A549 (cell line): ENCODE measurements around the gene HBZ. TPM values are rescaled to one million over a fixed set of nuclear protein-coding genes. Genes with fewer than 3 reads are reported as not detected.

Source experiments
- ATAC-seq, 2 experiments: fragments of 200-7000 bp in 1 of 2; fragments of >200 bp in 1 of 2; cut with Nextera tagmentation in 1 of 2; cut with Tn5 transposase in 1 of 2; 3 replicates each; pipeline versions ENCODE4 v1.8.0 to v1.9.1; 2018 to 2020; ENCODE audit warnings: mild to moderate bottlenecking in 1 of 2, moderate library complexity in 1 of 2
- CTCF ChIA-PET: fragments of 300-600 bp; sonication (Branson Sonifier 250); formaldehyde crosslinking; extraction: SDS; loops from one replicate; lab custom pipeline; 2021; ENCODE audit warnings: antibody characterized with exemption, inconsistent platforms; lab: Yijun Ruan, JAX
- POLR2A ChIA-PET: fragments of 350-600 bp; formaldehyde crosslinking; extraction: SDS; loops from one replicate; lab custom pipeline; 2021; ENCODE audit warnings: antibody characterized with exemption, inconsistent platforms; lab: Yijun Ruan, JAX
- DNase-seq, 2 experiments: peaks; one replicate each; pipeline versions ENCODE4 v3.0.0 to v3.0.0-alpha.2; 2011 to 2016; ENCODE audit warnings: low read depth in 1 of 2, low spot score in 1 of 2
- FAIRE-seq: peaks from 2 replicates; lab custom pipeline; 2011; peaks lifted over from hg19 to GRCh38; lab: Jason Lieb, UNC
- H3K27ac ChIP-seq, 2 experiments: fragments of >200 bp; sonication (Bioruptor Twin); formaldehyde crosslinking; 3 replicates each; pipeline ENCODE4 v1.5.1; 2016 to 2017
- H3K4me1 ChIP-seq: fragments of >200 bp; sonication (Bioruptor Twin); formaldehyde crosslinking; 3 replicates; pipeline ENCODE4 v1.6.1; 2016
- H3K4me2 ChIP-seq: fragments of >200 bp; sonication (Bioruptor Twin); formaldehyde crosslinking; 3 replicates; pipeline ENCODE4 v1.6.1; 2016
- H3K4me3 ChIP-seq: fragments of >200 bp; sonication (Bioruptor Twin); formaldehyde crosslinking; 3 replicates; pipeline ENCODE4 v1.5.1; 2016
- H3K9me3 ChIP-seq: fragments of >200 bp; sonication (Bioruptor Twin); formaldehyde crosslinking; 3 replicates; pipeline ENCODE4 v1.6.1; 2016
- CBX2 ChIP-seq: fragments of 200-600 bp; sonication (generic); IDR thresholded peaks from 2 replicates; pipeline ENCODE4 v1.6.1; 2016; ENCODE audit warnings: low read depth, mild to moderate bottlenecking, borderline replicate concordance
- CBX8 ChIP-seq: fragments of 200-600 bp; sonication (generic); IDR thresholded peaks from 2 replicates; pipeline ENCODE4 v1.6.1; 2016
- CEBPB ChIP-seq, 2 experiments: fragments of >200 bp in 1 of 2; sonication (Bioruptor Twin) in 1 of 2; formaldehyde crosslinking in 1 of 2; IDR thresholded peaks; 2 replicates each; pipeline ENCODE4 v1.6.1; 2012 to 2016
- EHF ChIP-seq: fragments of 250-450 bp; sonication (Bioruptor Pico); IDR thresholded peaks from 2 replicates; pipeline ENCODE4 v1.5.0; 2020; ENCODE audit warnings: mild to moderate bottlenecking
- ESRRA ChIP-seq: fragments of 150-350 bp; IDR thresholded peaks from 2 replicates; pipeline ENCODE4 v1.6.1; 2014; ENCODE audit warnings: mild to moderate bottlenecking, low read length, borderline replicate concordance
- FOSL2 ChIP-seq, 2 experiments: fragments of 450-650 bp in 1 of 2; fragments of >200 bp in 1 of 2; sonication (Bioruptor Twin) in 1 of 2; formaldehyde crosslinking; IDR thresholded peaks; 2 replicates each; pipeline versions ENCODE4 v1.5.0 to v1.6.1; 2016 to 2020; ENCODE audit warnings: mild to moderate bottlenecking in 1 of 2, moderate library complexity in 1 of 2
- HOXA7 ChIP-seq: fragments of 250-450 bp; sonication (Bioruptor Pico); IDR thresholded peaks from 2 replicates; pipeline ENCODE4 v1.5.0; 2020; ENCODE audit warnings: mild to moderate bottlenecking, moderate library complexity
- HOXB13 ChIP-seq: fragments of 250-450 bp; sonication (Bioruptor Pico); IDR thresholded peaks from 2 replicates; pipeline ENCODE4 v1.5.0; 2020; ENCODE audit warnings: low read depth, mild to moderate bottlenecking, moderate library complexity
- HOXB5 ChIP-seq: fragments of 250-450 bp; sonication (Bioruptor Pico); IDR thresholded peaks from 2 replicates; pipeline ENCODE4 v1.5.0; 2020; ENCODE audit warnings: mild to moderate bottlenecking, moderate library complexity
- JUNB ChIP-seq: fragments of >200 bp; sonication (Bioruptor Twin); formaldehyde crosslinking; IDR thresholded peaks from 2 replicates; pipeline ENCODE4 v1.6.1; 2016
- MYC ChIP-seq: IDR thresholded peaks from 2 replicates; pipeline ENCODE4 v1.6.1; 2012; ENCODE audit warnings: mild to moderate bottlenecking, inconsistent platforms, low read length, improper control_type of control experiment, borderline replicate concordance
- NFE2L2 ChIP-seq: fragments of 150-350 bp; conservative IDR thresholded peaks from 2 replicates; pipeline ENCODE4 v1.6.1; 2014; ENCODE audit warnings: low read length
- NPAS2 ChIP-seq: fragments of 250-450 bp; sonication (Bioruptor Pico); IDR thresholded peaks from 2 replicates; pipeline ENCODE4 v1.8.0; 2022; ENCODE audit warnings: mild to moderate bottlenecking, moderate library complexity, borderline replicate concordance
- POLR2A ChIP-seq: IDR thresholded peaks from 2 replicates; pipeline ENCODE4 v1.6.1; 2012; ENCODE audit warnings: mild to moderate bottlenecking, low read length
- RFX5 ChIP-seq: fragments of 450-650 bp; IDR thresholded peaks from 2 replicates; pipeline ENCODE4 v1.7.1; 2014; ENCODE audit warnings: antibody characterized with exemption, mild to moderate bottlenecking, moderate library complexity
- RNF2 ChIP-seq: fragments of 200-600 bp; sonication (generic); IDR thresholded peaks from 2 replicates; pipeline ENCODE4 v1.6.1; 2016; ENCODE audit warnings: low read depth, mild to moderate bottlenecking, antibody characterized with exemption, moderate library complexity, borderline replicate concordance
- SMC3 ChIP-seq: fragments of >200 bp; sonication (Bioruptor Twin); formaldehyde crosslinking; IDR thresholded peaks from 3 replicates; pipeline ENCODE4 v1.6.1; 2018; ENCODE audit warnings: inconsistent platforms
- ZC3H11A ChIP-seq: fragments of 450-650 bp; IDR thresholded peaks from 2 replicates; pipeline ENCODE4 v1.6.1; 2014; ENCODE audit warnings: antibody characterized with exemption, mild to moderate bottlenecking
- ZSCAN20 ChIP-seq: fragments of 250-450 bp; sonication (Bioruptor Pico); IDR thresholded peaks from 2 replicates; pipeline ENCODE4 v1.8.0; 2022; ENCODE audit warnings: mild to moderate bottlenecking, moderate library complexity
- WGBS: methylation state at CpG from one replicate; pipeline ENCODE4 v1.1.6; 2017; ENCODE audit errors: missing lambda C conversion rate; 5-methylcytosine and 5-hydroxymethylcytosine counted together
- polyA plus RNA-seq, 4 experiments: library from polyadenylated mRNA; depleted of rRNA in 3 of 4; stranded (reverse); fragments of >200 nt; fragmentation: RNase III in 1 of 4; extraction: RNeasy Plus Mini Kit Qiagen cat#74134 plus additional on column Dnase treatment in 1 of 4; gene quantifications; 2 replicates in 3 of 4; 3 replicates in 1 of 4; pipeline ENCODE4 v1.2.3, GENCODE V29; 2011 to 2017
- TF ChIP-seq, protein P1 (sequence below): fragments of 200-600 bp; sonication (generic); IDR thresholded peaks from 2 replicates; pipeline ENCODE4 v1.6.1; 2016; ENCODE audit warnings: antibody characterized with exemption, mild to moderate bottlenecking, moderate library complexity
- TF ChIP-seq, protein P2 (sequence below): IDR thresholded peaks from 2 replicates; pipeline ENCODE4 v1.6.1; 2012; ENCODE audit warnings: low read depth, borderline replicate concordance
- TF ChIP-seq, protein P3 (sequence below): fragments of 250-450 bp; sonication (Bioruptor Pico); IDR thresholded peaks from 2 replicates; pipeline ENCODE4 v1.5.0; 2020; ENCODE audit warnings: low read depth, mild to moderate bottlenecking, moderate library complexity
- TF ChIP-seq, protein P4 (sequence below): fragments of >200 bp; sonication (Bioruptor Twin); formaldehyde crosslinking; IDR thresholded peaks from 3 replicates; pipeline ENCODE4 v1.5.1; 2016

Gene HBZ
- polyA plus RNA-seq, 2 of the 4 experiments (the other 2 are of a cell fraction), result not detected

DNA sequence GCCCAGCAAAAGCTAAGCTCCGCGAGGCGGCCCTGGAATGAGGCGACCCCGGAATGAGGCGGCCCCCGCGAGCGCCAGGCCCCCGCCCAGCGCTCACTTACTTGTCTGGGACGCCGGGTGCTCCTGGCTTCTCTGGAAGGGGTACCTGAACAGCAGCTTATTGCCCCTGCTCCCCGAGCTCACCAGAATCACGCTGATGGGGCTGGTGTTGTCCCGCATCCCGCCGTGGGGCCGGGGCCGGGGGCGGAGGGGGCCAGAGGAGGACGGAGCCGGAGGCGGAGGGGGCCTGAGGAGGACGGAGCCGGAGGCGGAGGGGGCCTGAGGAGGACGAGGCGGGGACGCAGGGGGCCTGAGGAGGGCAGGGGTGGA is 14.4 kb upstream of the HBZ start:
- ChIA-PET POLR2A (interaction anchor here (0.8 kb wide), 1 partner anchor 21 kb away, joined by 3 read pairs; no protein-coding TSS in a partner anchor), CTCF (interaction anchor here (1.0 to 1.6 kb wide), 3 partner anchors 13 to 20 kb away, joined by 3 to 9 read pairs (median 4); no protein-coding TSS in a partner anchor)
- 0% methylated on average over 11 of the region's 30 CpGs for WGBS
- Histone ChIP-seq H3K9me3 (no peaks in the 10 kb centered on the region), H3K27ac (peak overlapping the region; percentile 88 to 93), H3K4me1 (0 out of 3 replicates have a peak, but pooled peaks cover 4% of the 10 kb centered on the region), H3K4me2 (peak overlapping the region; percentile 76), H3K4me3 (peak overlapping the region; percentile 88)
- TF ChIP-seq CBX2, result no peak
- TF ChIP-seq, protein P1, sequence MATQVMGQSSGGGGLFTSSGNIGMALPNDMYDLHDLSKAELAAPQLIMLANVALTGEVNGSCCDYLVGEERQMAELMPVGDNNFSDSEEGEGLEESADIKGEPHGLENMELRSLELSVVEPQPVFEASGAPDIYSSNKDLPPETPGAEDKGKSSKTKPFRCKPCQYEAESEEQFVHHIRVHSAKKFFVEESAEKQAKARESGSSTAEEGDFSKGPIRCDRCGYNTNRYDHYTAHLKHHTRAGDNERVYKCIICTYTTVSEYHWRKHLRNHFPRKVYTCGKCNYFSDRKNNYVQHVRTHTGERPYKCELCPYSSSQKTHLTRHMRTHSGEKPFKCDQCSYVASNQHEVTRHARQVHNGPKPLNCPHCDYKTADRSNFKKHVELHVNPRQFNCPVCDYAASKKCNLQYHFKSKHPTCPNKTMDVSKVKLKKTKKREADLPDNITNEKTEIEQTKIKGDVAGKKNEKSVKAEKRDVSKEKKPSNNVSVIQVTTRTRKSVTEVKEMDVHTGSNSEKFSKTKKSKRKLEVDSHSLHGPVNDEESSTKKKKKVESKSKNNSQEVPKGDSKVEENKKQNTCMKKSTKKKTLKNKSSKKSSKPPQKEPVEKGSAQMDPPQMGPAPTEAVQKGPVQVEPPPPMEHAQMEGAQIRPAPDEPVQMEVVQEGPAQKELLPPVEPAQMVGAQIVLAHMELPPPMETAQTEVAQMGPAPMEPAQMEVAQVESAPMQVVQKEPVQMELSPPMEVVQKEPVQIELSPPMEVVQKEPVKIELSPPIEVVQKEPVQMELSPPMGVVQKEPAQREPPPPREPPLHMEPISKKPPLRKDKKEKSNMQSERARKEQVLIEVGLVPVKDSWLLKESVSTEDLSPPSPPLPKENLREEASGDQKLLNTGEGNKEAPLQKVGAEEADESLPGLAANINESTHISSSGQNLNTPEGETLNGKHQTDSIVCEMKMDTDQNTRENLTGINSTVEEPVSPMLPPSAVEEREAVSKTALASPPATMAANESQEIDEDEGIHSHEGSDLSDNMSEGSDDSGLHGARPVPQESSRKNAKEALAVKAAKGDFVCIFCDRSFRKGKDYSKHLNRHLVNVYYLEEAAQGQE, result 0 out of 2 replicates have a peak, but pooled peaks have one; percentile 23
- DNase-seq, result peak in 1 of 2 experiments; percentile 47
- peak; percentile 67 to 75; a peak in 5 of 6 replicates for ATAC-seq
- FAIRE-seq, result no peak

DNA sequence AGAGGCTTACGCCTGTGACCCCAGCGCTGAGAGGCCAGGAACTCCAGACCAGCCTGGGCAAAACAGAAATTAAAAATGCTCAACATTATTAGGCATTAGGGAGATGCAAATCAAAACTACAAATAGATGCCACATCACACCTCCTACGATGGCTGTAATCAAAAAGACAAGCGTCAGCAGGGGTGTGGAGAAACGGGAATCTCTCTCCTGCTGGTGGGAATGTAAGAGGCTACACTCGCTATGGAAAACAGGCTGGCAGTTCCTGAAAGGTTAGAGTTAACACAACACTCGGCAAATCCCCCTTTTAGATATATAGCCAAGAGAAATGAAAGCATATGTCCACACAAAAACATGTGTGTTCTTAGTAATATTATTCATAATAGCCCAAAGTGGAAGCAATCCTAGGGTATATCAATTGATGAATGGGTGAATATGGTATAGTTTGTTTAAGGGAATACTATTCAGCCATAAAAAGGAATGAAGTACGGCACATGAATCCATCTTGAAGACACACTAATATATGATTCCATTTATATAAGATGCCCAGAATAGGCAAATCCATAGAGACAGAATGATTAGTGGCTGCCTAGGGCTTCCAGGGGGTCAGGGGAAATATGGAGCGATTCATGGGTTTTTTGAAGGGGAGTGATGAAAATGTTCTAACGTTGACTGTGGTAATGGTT is 12.1 kb upstream of the HBZ start:
- Histone ChIP-seq H3K9me3 (no peaks in the 10 kb centered on the region), H3K4me3 (no peak overlapping the region)
- no peak for ATAC-seq
- 72% methylated on average over 10 of the region's 10 CpGs for WGBS
- no peak for DNase-seq
- POLR2A ChIA-PET, result no interaction called here
- TF ChIP-seq CBX8, result no peak
- TF ChIP-seq HOXA7, result no peak
- no peak for TF ChIP-seq SMC3
- TF ChIP-seq NFE2L2, result no peak
- TF ChIP-seq NPAS2 (CRISPR knock-in tag), result no peak
- no peak for TF ChIP-seq CBX2
- TF ChIP-seq CEBPB (IDR thresholded peaks at IDR 0.05), result no peak
- TF ChIP-seq, all 56 proteins: peak for 0
- CTCF ChIA-PET, result interaction anchor here (0.6 to 4.3 kb wide), 9 partner anchors 11 to 227 kb away, joined by 3 to 25 read pairs (median 4); partner anchors contain the start of gene HBQ1
- H3K27ac ChIP-seq, result no peak overlapping the region
- 0 out of 3 replicates have a peak, but pooled peaks cover 4% of the 10 kb centered on the region for H3K4me1 ChIP-seq
- no peak overlapping the region for H3K4me2 ChIP-seq
- FAIRE-seq, result no peak

DNA sequence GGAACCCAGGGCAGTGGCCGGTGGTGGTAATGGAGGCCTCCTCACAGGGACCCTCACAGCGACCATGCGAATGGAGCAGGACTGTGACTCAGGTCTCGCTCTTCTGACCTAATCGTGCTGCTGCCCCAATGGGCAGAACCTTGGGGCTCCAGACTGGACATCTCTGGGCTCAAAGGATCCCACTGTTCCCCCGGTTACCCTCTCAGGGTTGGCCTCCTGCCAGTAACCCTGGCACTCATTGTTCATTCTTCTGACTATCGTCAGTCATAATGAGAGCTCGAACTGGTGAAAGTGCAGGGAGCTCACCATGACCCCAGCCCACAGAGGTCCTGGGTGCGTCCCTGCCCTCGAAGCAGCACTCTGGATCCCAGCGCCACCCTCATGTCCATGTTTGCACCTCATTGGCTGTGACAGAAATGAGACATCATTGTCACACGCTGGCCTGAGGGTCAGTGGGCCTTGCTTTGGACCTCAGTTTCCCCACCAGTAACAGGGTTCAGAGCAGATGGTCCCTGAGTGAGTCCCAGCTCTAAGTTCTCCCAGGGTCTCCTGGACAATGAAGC is 10.0 kb upstream of the HBZ start:
- Histone ChIP-seq H3K9me3 (no peaks in the 10 kb centered on the region), H3K4me1 (no peaks in the 10 kb centered on the region), H3K27ac (no peak overlapping the region), H3K4me3 (no peak overlapping the region), H3K4me2 (no peak overlapping the region)
- no peak for FAIRE-seq
- no peak for DNase-seq
- 81% methylated on average over 12 of the region's 12 CpGs for WGBS
- POLR2A ChIA-PET, result no interaction called here
- CTCF ChIA-PET, result interaction anchor here (1.1 to 4.3 kb wide), 5 partner anchors 9 to 40 kb away, joined by 3 to 25 read pairs (median 5); partner anchors contain the start of gene HBQ1
- TF ChIP-seq RFX5, result no peak
- TF ChIP-seq SMC3, result no peak
- TF ChIP-seq, protein P2, sequence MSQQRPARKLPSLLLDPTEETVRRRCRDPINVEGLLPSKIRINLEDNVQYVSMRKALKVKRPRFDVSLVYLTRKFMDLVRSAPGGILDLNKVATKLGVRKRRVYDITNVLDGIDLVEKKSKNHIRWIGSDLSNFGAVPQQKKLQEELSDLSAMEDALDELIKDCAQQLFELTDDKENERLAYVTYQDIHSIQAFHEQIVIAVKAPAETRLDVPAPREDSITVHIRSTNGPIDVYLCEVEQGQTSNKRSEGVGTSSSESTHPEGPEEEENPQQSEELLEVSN, result no peak
- TF ChIP-seq ZSCAN20 (CRISPR knock-in tag), result no peak
- TF ChIP-seq CBX2, result no peak
- TF ChIP-seq, protein P3, sequence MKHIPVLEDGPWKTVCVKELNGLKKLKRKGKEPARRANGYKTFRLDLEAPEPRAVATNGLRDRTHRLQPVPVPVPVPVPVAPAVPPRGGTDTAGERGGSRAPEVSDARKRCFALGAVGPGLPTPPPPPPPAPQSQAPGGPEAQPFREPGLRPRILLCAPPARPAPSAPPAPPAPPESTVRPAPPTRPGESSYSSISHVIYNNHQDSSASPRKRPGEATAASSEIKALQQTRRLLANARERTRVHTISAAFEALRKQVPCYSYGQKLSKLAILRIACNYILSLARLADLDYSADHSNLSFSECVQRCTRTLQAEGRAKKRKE, result no peak
- TF ChIP-seq RNF2, result no peak
- no peak for TF ChIP-seq JUNB
- TF ChIP-seq ESRRA, result no peak
- TF ChIP-seq FOSL2 (IDR thresholded peaks at IDR 0.05), result no peak
- TF ChIP-seq FOSL2 (CRISPR knock-in tag; IDR thresholded peaks at IDR 0.05), result no peak
- TF ChIP-seq HOXB13, result no peak
- no peak for TF ChIP-seq MYC
- TF ChIP-seq ZC3H11A, result no peak
- TF ChIP-seq HOXB5 (CRISPR knock-in tag), result no peak
- TF ChIP-seq POLR2A, result no peak
- TF ChIP-seq EHF (CRISPR knock-in tag), result no peak
- TF ChIP-seq, protein P4, sequence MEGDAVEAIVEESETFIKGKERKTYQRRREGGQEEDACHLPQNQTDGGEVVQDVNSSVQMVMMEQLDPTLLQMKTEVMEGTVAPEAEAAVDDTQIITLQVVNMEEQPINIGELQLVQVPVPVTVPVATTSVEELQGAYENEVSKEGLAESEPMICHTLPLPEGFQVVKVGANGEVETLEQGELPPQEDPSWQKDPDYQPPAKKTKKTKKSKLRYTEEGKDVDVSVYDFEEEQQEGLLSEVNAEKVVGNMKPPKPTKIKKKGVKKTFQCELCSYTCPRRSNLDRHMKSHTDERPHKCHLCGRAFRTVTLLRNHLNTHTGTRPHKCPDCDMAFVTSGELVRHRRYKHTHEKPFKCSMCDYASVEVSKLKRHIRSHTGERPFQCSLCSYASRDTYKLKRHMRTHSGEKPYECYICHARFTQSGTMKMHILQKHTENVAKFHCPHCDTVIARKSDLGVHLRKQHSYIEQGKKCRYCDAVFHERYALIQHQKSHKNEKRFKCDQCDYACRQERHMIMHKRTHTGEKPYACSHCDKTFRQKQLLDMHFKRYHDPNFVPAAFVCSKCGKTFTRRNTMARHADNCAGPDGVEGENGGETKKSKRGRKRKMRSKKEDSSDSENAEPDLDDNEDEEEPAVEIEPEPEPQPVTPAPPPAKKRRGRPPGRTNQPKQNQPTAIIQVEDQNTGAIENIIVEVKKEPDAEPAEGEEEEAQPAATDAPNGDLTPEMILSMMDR, result no peak
- no peak for ATAC-seq
